Muscle of arm (tissue), 12 donors: ENCODE results near the gene MNAT1. TPM values are rescaled to one million over a fixed set of nuclear protein-coding genes. Genes with fewer than 3 reads are reported as not detected.
"Not testable (repeated sequence)": the region's sequence is repeated elsewhere in the genome, so short reads cannot be mapped to it uniquely, and the experiment has no call there.

Experiments used
- DNase-seq: peaks from one replicate; pipeline ENCODE4 v3.0.0-alpha.2; 2013
- polyA plus RNA-seq, 12 donors: library from polyadenylated mRNA; unstranded; fragments of 120-200 nt; gene quantifications; one replicate each; pipeline ENCODE4 v1.2.1, GENCODE V29; 2013; ENCODE audit not compliant: insufficient read length in 12 of 12

The MNAT1 gene
- polyA plus RNA-seq, 12 donors: 42.5 to 65.9 (median 57.4) TPM; not detected in 1

DNA sequence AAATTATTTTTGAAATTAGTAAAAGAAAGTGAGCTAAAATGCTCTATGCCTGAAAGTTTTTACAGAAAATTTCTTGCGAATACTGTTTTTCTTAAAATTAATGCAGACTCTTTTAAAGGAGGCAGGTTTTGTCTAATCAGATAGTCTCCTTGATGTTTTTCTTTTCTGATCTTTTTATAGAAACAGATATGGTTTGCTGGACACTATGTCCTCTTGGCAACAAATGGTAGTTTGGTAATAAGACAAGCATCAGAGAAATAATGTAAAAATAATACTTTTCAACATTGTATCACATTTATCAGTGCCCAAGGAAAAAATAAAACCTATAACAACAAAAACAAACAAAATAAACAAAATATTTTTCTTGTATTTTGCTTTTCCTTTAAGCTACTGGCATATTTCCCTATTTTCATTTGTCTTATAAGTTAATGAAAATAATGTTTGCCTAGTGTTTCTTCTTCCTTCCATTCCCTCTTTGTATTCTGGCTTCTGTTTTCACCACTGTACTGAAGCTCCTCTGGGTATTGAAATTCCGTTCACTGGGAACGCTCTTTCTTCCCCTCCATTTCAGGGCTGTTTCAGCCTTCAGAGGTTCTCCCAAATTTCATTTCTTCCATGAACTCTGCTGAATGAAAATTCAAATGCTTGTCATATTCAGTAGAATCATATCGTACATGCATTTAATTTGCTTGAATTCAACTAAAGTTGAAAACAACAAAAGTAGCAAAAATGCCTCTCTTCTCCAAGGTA lies 131.0 kb downstream of the MNAT1 start:
- no peak for DNase-seq

DNA sequence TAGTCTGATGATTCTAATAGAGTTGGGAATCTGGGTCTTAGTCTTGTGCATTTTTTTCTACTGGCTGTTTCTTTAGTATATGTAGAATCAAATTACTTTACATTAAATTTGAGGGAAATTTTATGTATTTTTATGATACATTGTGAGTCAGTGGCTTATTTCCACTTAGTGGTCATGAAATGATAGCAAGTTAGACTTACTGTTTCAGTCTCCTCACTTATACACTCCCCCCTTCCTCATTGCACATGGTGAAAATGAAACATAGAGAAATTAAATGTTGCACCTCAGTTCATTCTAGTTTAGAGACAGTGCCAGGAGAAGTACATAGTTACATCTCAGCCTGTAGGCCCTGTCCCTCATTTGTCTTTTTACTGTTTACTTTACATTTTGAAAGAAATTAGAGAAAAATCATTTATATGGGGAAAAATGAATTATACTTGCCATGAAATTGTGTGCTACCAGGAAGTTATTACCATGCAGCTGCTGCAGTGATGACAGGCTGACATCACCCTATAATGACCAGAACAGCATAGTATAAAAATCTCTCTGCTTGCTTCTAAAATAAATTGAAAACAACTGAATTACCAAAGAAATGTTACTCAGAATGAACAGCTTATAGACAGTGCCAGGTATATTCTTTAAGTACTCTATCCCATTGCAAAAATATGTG lies 133.1 kb downstream of the MNAT1 start:
- DNase-seq: peak; percentile 15

DNA sequence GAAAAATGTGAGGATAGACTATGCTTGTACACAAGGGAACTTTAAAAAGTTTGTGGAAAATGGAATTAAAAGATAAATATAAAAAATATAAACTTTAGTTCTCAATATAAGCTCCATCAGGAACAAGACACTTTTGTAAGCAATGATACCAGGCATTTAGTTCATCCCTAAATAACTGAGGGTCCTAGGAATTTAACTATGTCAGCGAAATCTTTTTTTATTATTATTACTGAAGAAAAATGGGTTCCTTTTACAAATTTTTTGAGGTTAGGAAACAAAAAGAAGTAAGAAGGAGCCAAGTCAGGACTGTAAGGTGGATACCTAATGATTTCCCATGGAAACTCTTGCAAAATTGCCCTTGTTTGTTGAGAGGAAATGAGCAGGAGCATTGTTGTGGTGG lies 143.6 kb downstream of the MNAT1 start:
- DNase-seq: no peak

DNA sequence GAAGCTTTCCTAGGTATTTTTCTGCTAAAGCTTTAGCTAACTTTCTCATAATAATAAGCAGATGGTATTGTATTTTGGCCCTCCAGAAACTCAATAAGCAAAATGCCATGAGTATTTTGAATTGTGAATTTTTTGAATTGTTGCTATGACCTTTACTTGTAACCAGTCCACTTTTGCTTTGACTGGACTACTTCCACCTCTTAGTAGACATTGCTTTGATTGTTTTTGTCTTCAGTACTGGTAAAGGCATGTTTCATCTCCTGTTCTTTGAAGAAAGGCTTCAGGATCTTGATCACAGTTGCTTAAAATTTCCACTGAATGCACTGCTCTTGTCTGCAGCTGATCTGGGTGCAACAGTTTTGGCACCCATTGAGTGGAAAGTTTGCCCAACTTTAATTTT lies 144.0 kb downstream of the MNAT1 start:
- no peak for DNase-seq

DNA sequence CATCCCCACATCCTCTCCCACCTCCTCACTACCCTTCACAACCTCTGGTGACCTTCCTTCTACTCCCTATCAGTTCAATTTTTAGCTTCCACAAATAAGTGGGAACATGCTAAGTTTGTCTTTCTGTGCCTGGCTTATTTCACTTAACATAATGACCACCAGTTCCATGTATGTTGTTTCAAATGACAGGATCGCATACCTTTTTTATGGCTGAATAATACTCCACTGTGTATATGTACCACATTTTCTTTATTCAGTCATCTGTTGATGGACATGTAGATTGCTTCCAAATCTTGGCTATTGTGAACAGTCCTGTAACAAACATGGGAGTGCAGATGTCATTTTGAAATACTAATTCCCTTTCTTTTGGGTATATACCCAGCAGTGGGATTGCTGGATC lies 147.7 kb downstream of the MNAT1 start:
- DNase-seq: no peak

DNA sequence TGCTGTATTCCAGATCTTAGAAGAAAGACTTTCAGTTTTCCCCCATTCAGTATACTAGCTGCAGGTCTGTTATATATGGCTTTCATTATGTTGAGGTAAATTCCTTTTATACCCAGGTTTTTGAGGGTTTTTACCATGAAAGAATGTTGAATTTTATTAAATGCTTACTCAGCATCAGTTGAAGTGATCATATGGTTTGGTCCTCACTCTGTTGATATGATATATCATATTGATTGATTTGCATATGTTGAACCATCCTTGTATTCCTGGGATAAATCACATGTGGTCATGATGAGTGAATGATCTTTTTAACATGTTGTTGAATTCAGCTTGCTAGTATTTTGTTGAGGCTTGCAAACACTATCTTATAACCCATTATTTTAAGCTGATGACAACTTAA lies 149.6 kb downstream of the MNAT1 start:
- DNase-seq: no peak

DNA sequence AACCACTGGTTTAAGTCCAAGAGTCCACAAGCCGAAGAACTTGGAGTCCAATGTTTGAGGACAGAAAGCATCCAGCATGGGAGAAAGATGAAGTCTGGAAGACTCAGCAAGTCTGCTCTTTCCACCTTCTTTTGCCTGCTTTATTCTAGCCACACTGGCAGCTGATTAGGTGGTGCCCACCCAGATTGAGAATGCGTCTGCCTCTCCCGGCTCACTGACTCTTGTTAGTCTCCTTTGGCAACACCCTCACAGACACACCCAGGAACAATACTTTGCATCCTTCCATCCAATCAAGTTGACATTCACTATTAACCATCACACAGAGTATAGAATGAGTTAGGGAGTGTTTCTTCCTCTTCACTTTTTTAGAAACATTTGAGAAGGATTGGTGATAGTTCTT lies 156.1 kb downstream of the MNAT1 start:
- DNase-seq: not testable (repeated sequence)

DNA sequence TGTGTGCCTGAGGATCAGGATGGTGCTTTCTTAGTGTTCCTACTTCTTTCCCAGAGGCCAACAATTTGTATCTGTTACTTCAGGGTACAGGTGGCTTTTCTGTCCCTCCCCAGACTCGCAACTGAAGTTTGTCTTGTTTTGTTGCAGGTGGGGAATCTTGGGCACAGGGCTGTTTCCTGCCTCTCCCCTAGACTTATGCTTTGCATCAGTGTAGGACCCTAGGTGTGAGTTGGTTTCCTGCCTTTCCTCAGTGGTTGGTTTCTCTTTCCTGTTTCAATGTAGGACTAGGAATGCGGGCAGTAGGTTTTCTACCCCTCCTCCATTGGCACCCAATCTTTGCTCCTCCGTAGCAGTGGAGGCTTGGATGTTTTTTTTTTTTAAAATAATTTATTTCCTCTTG lies 159.3 kb downstream of the MNAT1 start:
- DNase-seq: no peak

DNA sequence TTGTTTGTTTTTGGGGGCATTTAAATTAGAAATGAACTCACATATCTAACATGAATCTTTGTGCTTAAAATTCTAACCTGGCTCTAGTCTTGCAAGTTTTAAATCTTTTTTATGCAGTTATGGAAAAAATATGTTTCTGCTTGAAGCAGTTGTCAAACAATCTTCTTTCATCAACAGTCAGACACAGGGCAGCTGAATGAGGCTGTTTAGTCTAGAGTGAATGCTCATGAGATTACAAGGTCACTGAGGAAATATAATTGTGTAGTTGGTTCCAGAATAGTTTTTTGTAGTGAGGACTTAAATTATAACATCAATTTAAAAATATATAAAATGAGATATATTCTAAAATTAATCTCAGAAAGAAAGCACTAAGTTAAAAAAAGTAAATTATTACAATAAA lies 169.8 kb downstream of the MNAT1 start:
- no peak for DNase-seq

DNA sequence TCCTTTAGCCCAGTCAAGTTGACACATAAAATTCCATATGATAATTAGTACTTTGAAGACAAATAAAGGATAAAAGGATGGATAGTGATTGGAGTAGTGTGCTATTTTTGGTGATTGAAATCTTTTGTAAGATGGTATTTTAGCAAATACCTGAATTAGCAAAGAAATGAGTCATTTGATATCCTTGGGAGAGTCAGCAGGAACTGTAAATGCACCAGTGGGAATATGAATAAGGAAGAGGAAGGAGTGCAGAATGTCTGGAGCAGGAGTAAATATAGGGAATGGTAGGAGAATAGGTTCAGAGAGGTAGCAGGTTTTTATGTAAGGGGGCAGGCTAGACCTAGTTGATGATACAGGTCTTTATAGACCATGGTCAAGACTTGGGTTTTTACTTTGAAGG lies 171.4 kb downstream of the MNAT1 start:
- no peak for DNase-seq

DNA sequence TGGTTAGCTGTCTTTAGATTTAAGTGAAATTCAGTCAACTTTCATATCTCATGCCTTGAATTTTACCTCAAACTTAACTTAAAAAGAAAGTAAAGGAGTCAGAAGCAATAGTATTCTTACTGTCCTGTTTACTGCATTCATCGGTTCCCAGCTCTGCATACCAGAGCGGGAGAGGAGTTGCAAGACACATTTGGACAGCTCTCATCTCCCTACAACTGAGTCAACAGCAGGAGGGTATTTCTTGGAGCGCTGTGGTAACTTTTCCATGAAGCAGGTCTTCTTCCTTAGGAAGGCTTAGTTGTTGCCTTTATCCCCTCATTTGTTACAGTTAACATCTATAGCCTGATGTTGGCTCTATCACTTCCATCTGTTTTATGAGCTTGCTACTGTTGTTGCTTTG lies 181.2 kb downstream of the MNAT1 start:
- DNase-seq: no peak

DNA sequence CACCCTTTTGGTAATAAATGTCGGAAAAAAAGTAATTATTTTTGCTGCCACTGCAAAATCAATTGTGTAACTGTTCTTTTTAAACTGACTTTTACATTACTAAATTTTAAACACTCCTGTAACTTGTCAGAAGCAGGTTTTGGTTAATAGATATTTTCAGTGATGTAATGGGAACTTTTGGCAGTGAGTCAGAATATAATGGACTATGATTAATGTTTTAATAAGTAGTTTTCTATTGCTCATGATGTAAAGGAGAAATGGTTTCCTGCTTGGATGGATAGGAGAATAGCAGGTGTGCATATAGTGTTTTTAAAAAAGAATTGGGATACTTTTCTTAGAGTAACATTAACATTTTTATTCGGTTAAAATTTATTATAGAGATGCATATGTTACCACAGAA lies 187.5 kb downstream of the MNAT1 start:
- DNase-seq: no peak

DNA sequence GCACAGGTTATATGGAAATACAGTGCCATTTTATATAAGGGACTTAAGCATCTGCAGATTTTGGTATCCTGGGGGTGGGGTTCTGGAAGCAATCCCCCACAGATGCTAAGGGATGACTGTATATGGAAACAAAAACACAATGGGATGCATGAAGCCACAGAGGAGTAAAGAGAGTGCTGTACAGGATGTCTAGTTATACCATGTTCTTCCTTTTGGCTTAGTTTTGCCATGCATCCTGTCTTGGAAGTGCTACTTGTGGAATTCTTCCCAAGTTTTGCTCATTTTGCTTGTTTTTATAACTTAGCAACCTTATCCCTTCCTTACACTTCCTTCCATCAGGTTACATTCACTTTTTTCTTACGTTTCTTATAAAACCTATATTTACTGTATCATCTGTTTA lies 190.7 kb downstream of the MNAT1 start:
- no peak for DNase-seq

DNA sequence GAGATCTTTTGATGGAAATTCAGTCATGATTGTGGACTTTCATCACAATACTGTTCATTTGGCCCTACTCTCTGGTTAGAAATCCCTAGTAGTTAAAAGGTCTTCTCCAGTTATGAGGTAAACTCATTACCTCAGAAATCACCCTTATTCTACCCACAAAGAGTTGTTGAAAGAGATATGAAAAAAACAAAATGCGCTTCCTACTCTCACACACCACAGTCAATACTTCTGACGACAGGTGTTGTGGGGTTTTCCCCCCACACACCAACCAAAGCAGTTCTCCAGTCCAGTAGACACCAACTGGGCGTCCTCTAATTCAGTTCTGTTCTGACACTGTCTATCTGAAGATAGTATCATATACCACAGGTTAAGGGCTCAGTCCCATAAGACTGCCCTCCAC lies 191.4 kb downstream of the MNAT1 start:
- no peak for DNase-seq

DNA sequence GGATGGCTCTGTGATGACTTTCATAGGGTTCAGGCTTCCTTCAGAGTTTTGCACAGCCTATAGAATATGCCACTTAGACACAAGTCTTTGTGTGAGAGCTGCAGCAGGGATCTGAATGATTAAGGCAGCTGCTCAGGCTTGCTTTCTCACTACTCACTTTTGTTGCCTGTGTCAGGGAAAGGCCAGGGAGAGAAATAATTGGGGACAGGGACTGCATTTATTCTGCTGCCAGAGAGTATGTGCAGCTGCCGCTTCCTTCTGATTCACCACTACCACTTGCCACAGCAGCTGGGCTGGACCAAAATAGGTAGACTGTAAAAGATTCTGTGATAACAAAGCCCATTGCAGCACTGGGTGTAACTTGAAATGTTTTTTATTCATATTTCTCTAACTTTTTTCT lies 196.7 kb downstream of the MNAT1 start:
- DNase-seq: peak; percentile 33

DNA sequence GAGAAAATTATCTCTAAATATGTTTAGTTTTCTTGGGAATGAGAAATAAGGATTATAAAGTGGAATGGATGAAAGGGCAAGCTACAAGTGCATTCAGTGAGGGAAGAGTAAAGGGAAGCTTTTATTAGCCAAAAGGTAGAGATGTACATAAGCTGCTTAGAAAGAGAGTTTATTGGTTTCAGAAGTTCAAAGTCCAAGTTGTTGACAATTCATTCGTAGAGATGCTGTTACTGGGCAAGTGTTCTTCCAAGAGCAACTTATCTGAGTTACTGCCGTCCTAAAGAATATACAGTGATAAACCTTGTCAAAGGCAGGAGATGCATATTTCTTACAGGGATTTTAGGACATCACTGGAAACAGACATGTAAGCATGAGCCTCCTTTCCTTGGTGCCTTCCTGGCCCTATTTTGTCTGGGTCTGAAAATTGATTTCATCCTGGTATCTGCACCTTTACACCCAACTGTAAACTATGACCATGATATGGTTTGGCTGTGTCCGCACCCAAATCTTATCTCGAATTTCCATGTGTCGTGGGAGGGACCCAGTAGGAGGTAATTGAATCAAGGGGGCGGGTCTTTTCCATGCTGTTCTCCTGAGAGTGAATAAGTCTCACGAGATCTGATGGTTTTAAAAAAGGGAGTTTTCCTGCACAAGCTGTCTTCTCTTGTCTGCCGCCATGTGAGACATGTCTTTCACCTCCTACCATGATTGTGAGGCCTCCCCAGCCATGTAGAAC lies 199.5 kb downstream of the MNAT1 start:
- no peak for DNase-seq

DNA sequence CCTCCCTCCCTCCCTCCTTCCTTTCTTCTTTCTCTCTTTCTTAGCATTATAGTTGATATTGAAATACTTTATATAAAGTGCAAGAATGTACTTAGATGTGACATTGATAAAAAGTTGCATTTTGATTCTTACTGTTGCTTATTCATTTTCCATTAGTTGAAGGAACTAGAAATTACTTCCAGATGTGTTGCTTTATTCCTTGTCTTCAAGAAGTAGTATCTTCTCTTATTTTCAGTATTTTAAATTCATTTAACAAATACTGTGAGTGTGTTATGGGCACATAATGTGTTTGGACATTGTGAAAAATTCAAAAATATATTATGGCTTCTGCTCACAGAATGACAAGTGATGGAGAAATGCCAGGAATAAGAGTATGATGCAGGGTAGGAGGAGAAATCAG lies 200.8 kb downstream of the MNAT1 start:
- DNase-seq: no peak

DNA sequence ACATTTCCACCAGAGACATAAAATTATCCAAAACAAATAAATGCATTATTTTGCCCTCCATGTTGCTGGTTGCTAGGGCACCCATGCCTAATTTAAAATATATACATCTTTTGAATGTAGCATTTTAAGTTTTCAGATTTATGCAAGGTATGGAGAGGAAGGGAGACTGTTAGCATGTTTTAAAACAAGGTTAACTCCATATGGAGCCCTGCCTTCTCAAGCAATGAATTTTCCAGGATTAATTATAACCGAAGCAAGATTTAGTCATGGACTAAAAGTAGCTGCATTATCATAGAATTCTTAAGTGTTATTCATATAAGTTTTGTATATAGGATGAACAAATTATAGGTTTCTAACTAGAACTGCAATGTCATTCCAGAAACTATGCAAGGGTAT lies 209.1 kb downstream of the MNAT1 start:
- DNase-seq: no peak

DNA sequence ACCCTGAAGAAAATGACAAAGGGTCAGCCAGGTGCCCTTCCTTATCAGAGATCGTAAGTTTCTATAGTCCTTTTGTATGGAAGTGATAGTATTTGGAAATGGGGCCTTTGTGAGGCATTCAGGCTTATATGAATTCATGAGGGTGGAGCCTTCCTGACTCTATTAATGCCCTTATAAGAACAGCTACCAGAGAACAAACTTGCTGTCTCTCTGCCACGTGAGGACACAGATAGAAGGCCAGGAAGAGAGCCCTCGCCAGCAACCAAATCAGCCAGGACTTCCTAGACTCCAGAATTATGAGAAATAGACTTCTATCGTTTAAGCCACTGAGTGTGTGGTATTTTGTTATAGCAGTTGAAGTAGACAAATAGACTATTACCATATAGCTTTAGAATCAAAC lies 209.6 kb downstream of the MNAT1 start:
- DNase-seq: no peak

DNA sequence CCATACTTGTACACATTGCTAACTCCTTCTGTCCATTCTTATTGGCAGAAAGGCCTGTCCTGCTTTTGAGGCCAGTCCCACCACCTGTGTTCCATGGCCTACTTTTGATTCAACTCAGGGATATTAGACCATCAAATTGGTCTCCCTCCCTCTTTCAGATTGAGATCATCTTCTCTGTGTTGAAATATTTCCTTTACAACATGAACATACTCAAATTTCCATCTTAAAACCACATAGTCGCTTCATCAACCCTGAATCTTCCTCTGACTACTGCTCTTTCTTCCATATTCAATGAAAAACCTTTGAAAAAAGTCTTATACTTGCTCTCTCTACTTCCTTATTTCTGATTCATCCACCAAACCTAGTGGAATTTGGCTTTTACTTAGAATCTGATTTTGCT lies 211.4 kb downstream of the MNAT1 start:
- no peak for DNase-seq

DNA sequence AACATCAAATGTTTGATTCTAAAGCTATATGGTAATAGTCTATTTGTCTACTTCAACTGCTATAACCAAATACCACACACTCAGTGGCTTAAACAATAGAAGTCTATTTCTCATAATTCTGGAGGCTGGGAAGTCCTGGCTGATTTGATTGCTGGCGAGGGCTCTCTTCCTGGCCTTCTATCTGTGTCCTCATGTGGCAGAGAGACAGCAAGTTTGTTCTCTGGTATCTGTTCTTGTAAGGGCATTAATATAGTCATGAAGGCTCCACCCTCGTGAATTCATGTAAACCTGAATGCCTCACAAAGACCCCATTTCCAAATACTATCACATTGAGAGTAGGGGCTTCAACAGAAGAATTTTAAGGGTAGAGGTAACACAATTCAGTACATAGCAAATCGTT lies 212.2 kb downstream of the MNAT1 start:
- DNase-seq: no peak

DNA sequence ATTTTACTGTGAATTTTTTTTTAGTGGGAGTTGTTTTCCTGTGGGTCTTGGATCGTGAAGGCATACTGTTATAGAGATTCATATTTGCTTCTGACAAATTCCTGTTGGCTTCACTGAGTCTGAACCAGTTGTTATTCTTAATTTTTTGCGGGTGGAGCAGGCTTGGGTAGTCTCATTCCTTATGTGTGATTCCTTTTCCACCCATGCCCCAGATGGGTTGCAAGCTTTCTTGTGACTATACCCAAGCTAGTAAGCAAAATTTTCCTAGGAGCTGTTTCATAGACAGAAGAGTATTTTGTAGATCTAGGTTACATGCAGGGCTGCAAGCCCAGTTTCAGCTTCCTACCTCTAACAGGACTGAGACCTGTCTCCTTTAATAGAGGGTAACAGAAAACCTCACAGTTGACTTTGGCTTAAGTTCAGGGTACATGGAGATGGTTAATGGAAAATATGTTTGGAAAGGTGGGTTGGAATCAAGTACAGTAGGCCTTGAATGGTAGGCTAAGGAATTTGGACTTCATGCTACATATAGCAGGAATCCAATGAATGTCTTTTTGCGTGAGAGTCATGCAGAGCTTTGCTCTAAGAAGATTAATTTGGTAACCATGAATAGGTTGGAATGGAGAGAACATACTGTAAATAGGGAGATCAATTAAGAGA lies 217.3 kb downstream of the MNAT1 start:
- no peak for DNase-seq

DNA sequence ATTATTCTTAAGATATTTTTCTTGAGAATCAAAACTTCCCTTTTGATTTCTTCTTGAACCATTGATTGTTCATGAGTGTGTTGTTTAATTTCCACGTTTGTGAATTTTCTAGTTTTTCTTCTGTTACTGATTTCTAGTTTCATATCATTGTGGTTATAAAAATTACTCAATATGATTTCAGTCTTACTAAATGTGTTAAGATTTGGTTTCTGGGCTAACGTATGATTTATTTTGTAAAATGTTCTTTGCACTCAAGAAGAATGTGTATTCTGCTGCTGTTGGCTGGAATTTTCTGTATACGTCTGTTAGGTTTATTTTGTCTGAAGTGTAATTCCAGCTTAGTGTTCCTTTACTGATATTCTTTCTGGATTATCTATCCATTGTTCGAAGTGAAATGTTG lies 221.6 kb downstream of the MNAT1 start:
- no peak for DNase-seq
